ENCODE measurements around the gene ZBTB16.

Gene ZBTB16

DNA sequence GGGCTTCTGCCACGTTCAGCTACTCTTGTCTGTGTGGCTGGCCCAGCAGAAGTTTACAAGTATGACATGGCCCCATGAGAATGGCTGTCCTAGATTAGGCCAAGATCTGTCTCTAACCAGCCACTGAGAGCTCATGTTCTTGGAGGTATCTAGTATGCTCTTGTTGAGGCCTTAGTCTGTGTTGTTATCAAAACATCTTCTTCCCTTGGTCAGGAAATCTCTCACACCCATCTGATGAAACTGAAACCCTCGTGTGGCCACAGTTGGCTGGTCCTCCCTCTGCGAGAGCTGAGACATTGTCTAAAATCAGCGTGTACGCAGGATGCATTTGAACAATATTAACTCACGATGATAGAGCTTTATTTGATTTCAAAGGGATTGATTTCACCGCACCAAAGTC lies 127.7 kb downstream of the ZBTB16 start:
- no peak for DNase-seq (ENCODE audit: low read depth)

DNA sequence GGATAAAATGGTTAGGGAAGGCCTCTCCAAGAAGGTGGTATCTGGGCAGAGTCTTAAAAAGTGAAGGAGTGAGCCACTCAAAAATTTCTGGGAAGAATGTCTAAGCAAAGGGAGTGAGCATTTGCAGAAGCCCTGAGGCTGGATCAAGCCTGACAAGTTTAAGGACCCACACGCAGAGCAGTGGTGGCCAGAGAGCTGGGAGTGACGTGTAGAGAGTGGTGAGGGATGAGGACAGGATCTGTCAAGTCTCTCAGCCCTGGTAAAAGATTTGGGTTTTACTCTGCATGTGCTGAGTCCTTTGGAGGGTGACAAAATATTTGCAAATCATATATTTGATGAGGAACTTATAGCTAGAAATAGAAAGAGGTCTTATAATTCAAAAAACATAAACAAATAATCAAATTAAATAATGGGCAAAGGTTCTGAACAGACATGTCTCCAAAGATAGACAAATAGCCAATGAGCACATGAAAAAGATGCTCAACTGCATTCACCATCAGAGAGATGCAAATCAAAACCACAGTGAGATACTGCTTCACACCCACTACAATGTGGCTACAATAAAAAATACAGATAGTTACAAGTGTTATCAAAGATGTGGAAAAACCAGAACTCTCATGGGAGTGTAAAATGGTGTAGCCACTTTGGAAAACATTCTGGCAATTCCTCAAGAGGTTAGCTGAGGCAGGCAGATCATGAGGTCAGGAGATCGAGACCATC lies 129.5 kb downstream of the ZBTB16 start:
- DNase-seq (ENCODE audit: low read depth), result no peak

DNA sequence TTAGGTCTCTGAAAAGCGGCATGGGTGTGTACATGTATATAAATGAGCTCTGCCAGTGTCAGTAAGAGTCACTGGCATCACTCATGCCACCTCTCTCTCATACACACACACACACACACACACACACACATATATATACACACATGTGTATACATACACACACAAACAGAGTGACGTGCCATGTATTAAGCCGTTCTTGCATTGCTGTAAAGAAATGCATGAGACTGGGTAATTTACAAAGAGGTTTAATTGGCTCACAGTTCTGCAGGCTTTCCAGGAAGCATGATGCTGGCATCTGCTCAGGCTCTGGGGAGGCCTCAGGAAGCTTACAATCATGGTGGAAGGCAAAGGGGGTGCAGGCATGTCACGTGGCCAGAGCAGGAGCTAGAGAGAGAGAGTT lies 131.1 kb downstream of the ZBTB16 start:
- no peak for DNase-seq (ENCODE audit: low read depth)

DNA sequence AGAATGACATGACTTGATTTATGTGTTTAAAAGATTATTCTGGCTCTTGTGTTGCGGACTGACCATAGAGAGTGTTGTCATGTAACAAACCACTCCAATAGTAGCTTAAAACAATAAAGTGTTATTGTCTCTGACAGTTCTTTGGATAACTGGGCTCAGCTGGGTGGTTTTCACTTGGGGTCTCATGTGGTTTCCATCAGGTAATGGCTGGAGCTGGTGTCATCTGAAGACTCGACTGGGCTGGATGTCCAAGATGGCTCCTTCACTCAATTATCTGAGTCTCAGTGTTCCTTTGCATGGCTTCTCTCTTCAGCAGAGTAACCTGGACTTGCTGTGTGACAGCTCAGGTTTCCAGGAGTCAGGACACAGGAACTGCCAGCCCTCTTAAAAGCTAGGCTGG lies 132.4 kb downstream of the ZBTB16 start:
- DNase-seq (ENCODE audit: low read depth), result no peak

DNA sequence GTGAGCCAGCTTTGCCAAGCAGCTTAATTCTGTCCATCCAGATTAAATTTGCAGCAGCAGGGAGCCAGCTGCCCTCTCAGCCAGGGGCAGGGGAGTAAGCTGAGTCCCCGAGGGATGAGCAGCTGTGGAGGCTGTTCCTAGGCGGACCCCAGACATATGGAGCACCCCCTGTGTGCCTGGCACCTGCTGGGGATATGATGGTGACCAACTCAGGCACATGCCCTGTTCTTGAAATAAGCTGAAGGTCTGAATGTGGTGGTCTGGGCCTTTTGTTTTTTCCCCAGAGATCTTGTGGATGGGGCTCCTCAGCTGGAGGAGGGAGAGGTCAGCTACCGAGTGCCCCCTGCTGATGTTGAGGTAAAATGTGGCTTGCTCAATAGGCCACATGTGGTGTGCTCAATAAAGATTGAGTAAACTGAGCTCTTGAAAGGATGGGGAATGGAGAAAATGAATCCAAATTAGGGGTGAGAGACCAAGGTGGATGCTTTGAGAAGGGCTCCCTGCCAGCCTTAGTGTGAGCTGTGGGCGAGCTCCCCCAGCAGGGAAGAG lies 133.4 kb downstream of the ZBTB16 start:
- DNase-seq (ENCODE audit: low read depth), result no peak

DNA sequence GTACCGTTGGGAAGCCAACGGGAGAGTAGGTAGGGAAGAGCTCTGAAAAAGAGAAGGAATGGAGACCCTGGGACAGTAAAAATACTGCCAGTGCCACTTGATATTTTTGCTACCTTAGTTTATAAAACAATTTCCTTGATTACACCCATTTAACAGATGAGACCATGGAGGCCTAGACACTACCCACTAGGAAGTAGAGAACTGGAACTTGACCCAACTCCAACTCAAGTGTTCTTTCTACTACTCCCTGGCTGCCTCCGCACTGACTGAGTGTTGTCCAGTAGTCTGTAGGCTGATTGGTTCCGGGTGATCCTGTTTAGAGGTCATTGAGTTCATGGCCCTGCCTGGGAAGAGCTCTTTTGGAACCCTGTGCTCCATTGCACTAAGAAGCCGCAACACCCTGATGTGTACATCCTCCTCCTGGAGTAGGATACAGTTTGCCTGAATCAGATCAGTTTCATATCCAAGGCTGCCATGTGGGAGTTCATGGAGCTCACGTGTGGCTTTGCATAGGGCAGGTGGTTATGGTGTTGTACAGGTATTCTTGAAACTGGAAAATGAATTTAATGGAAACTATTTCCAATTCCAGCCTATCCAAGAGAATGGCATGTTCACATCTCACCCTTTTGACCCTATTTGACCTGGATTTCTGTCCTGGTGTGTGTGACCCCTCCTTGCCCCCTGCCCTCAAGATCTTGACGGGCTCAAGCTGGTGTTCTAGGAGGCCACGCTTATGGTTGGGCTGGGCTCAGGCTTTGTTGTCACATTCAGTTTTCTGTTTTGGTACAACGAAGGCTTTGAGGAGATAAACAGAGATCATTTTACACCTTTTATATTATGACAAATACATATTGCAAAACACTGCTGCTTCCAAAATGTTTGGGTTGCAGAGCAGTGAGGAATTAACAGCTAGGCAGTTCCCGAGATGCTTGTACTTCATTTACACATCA lies 134.5 kb downstream of the ZBTB16 start:
- no peak for DNase-seq (ENCODE audit: low read depth)

DNA sequence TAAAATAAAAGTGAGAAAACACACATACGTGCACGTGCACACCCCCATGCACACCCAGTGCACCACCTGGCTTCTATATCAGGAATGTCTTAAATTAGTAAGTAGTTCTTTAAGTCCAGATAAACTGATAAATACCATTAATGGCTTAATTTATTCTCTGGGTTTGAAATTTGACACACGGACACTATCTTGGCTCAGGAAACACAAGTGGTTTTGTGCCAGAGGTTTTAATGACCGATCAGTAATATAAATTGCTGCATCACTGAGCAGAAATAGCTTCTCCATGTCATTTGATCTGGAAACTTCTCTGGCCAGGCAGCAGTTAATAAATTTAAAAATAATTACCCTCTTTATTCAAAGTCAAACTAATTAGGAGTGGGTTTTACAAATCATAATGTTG lies 135.2 kb downstream of the ZBTB16 start:
- no peak for DNase-seq (ENCODE audit: low read depth)

DNA sequence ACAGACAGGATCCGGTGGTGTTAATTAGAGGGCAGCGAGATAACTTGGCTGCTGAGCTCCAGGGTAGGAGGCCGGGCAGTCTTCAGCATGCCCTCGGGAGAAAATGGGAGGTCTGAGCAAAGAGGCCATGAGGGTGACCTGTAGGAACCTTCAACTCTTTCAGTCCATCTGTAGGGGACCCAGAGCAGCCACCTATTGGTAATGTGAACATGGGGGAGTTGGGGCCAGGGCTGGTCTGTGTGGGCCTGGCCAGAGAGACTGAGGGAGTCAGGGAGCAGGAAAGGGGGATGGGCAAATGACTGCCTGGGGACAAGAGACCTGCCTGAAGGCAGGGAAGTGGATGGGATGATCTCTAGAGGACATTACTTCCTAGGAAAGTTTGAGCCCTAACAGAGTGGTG lies 135.6 kb downstream of the ZBTB16 start:
- DNase-seq (ENCODE audit: low read depth), result no peak

DNA sequence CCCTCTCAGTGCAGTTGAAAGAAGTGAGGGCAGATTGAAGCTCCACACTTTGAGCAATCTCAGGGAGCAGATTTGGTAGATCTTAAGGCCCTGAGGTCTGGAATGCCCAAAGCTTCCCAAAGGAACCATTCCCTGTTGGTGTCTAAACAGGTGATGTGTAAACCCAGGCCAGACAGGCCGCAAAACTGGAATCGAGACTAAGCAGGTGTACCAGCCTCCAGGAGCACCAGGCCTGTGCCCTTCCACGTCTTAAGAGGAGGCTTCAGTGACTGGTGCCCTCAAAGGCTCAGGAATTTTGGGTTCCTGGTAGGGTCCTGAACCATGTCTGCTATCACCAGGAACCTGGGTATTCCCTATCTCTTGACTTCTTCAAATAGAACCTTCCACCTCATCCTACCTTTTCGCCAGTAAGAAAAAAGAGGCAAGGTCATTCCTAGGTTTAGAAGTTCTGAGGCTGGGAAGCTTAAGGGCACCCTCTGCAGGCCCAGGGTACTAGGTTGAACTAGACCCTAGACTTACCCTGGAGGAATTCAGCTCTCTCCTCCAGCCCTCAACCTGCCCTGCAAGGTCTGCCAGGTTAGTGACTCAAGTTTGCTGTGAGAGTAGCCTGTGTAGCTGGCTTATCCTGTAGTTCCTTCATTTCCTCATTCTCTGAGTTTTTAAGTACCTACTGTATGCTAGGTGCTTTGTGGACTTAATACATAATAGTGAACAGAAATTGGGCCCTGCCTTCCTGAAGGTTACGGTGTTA lies 136.6 kb downstream of the ZBTB16 start:
- DNase-seq (ENCODE audit: low read depth), result no peak

DNA sequence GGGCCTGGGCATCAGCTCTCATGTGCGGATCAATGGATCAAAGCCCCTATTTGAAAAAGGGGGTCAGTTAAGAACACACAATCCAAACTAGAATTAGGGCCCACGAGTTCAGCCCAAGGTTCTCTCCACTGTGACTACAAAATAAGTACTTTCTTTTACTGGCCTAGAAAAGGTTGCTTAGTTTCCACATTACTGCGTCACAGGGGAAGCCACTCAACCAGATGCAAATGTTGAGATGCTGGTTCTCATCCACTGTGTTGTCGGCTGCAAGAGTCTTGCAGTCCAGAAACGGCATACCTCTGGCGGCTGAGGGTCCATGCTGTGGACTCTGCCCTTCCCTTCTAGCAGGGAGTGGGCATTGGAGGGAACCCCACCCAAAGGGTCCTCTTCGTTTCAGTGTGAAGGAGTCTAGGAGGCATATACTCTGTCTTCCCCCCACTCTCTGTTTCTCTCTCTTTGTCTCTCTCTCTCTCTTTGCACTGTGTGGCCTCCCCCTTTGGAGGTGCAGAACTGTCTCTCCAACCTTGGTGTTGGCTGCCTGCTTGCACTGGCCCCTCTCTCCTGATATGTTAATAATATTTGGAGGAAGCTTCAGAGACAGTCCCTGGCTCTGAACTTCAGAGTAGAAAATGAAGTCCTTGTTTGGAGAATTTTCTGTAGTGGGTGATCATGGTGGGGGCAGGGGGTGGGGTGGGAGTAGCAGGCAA lies 137.6 kb downstream of the ZBTB16 start:
- no peak for DNase-seq (ENCODE audit: low read depth)

DNA sequence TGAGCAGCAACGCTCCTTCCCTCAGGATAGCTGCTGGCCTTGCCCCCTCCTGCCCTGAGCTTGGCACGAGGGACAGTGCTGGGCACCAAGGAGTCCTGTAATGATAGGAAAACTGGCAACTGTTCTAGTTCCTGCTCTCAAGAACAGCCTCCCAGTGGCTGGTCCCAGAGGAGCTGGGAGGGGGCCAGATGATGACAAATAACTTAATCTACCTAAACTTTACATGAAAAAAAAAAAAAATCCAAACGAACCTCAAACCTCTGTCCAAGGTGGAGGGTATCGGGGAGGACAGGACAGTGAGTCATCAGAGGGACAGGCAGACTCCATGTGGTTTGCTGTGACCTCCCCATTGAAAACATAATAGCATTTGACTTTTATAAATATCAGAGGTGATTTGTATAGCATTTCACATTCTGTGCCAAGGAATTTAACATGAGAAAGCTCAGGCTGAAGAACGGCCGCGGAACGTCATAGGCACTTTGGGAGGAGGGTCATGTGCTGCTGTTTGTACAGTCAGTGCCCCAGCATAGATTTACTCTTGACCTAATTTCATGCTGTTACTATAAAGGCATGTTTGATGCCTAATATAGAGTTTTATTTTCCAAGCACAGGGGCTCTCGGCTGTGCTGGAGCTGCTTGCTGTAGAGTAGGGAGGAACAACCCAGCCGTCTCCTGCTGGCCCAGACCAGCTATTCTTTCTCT lies 138.4 kb downstream of the ZBTB16 start:
- DNase-seq (ENCODE audit: low read depth), result no peak

DNA sequence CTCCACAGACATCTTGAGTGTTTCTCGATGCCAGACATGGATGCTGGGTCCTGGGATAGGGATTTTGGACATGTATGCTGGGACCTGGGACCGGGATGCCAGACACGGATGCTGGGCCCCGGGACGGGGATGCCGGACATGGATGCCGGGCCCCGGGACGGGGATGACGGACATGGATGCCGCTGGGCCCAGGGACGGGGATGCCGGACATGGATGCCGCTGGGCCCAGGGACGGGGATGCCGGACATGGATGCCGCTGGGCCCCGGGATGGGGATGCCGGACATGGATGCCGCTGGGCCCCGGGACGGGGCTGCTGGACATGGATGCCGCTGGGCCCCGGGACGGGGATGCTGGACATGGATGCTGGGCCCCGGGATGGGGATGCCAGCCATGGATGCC lies 139.5 kb downstream of the ZBTB16 start:
- no peak for DNase-seq (ENCODE audit: low read depth)

DNA sequence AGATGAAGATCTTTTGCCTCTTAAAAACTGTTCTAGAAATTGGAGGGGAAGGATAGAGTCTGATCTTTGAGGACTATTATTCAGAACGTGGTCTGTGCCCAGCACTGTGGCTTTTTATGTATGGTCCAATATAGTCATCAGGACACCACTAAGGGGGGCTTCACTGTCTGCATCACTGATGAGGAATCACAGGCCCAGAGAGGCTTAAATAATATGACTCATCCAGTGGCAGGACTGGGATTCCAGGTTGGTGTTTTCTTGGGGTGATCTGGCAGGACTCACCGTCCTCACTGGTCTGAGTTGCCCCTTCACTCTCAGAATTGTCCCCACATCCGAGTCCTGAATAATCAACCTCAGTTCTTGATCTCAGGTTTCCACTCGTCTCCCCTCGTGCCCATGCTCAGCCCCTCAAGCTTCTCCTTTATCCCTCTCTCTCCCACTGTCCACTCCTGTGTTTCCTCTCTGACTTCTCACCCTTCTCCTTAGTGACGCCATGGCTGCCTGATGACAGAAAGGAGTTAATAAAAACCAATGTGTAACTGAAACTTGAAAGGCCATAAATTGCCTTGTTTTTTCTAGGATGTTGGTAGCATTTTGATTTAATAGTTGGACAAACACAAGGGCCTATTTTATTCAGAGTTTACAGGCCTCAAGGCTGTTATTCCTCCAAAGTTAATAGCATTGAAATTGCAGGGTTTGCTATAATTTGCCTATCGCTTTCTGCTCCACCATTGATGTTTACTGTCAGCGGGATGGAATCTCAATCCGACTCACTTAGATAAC lies 141.0 kb downstream of the ZBTB16 start:
- DNase-seq (ENCODE audit: low read depth), result no peak

DNA sequence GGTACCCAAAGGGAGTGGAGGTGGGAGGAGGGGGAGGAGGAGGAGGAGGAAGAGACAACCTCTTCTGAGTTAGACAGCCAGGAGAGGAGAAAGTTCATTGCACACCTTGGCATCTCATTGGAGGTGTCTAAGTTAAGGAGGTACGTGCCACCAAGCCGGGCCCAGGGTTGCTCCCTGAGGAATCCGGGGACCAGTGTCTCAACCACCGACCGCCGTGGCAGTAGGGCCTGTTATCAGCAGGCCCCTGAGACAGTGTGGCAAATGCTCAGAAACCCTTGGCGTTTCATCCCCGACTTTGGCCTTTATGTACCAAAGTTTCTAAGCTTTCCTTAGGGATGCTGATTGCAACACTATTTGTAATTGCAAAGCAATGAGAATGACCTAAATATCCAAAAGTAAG lies 141.7 kb downstream of the ZBTB16 start:
- DNase-seq (ENCODE audit: low read depth), result no peak

DNA sequence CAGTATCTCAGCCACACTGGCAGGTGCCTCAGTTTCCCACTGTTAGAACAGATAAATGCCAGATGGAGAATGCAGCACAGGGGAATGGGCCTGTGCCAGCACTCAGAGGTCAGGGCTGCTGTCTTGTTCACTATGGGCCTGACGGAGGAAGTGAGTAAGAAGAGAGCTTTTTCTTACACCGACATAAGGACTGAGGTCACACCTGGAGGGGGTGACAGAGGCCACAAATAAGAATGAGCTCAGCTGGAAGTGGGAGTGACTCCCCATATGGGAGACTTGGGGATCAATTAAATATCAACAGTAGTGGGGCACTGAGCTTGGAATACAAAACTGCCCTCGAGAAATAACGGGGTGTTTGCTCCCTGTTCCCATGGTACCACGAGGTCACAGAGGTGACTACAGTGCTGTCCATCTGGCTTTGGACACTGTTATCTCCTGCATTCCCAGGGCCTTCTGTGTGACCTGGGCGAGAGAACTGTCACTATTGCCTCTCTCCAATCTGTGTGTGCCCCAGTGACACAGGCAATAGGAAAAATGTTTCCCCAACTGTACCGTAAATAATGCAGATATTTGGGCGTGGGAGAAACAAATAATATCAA lies 142.6 kb downstream of the ZBTB16 start:
- DNase-seq (ENCODE audit: low read depth), result no peak

DNA sequence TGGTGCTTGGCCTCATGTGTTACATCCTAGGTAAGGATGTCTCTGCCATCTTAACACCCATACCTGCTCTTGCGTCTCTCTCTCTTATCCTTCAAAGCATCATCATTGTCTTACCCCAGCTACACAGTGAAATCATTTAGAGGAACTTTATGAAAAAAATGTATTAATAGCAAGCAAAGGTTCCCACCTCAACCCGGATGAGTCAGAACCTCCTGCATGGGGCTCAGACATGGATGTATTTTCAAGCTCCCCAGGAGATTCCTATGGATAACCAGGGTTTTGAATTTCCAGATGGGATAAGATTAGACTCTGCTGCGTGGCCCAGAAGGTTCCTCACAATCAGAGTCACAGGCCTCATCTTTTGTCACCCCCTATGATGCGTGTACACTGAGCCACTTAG lies 147.6 kb downstream of the ZBTB16 start:
- DNase-seq (ENCODE audit: low read depth), result no peak

DNA sequence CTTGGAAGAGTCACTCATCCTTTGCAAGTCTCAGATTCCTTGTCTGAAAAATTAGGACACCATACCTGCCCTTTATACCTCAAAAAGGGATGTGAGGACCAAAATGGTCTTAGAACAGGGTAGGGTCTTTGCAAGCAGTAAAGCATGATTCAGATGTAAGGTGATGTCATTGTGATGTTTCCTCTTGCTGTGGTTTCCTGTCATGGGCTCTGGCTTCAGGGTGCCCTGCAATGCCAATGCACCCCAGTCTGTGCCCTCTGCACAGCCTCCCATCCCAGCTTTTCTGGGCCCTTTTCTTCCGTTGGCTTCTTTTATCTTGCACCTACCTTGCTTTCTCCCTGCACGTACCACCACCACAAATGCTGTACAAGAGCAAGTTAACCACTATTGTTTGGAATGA lies 148.9 kb downstream of the ZBTB16 start:
- no peak for DNase-seq (ENCODE audit: low read depth)

DNA sequence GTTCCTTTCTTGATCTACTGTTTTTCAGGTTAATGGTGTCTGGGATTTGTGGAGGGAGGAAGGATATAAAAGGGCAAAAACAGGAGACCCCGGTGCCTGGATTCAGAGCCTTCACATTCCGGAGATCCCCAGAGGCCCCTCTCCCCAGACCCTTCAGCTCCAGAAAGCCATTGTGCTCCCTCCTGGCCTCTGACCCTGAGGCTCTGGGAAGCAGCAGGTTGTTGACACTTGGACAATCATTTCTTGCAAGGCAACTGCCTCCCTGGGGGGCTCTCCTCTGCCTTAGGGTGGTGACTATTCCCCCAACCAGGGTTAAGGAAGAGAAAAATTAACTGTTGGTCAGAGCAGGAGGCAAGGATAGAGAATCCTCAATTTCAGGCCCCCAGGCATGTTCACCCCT lies 149.8 kb downstream of the ZBTB16 start:
- DNase-seq (ENCODE audit: low read depth), result no peak

DNA sequence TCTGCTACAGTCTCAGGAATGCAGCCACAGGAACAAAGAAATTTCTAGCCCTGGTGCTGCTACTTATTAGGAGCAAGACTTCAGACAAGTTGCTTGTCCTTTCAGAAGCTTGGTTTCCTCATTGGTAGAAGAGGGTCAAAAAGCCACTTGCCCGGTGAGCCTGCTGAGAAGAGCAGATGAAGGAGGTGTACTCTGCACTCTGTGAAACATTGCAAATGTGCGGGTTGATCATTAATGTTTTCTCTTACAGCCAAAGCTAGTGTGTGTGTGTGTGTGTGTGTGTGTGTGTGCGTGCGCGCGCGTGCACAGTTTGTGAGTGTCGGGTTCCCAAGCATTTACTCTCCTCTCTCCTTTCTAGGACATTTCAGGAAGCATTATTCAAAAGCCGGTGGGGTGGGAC lies 150.4 kb downstream of the ZBTB16 start:
- DNase-seq (ENCODE audit: low read depth), result no peak
